Type B pancreatic cell (in vitro differentiated cells): ENCODE measurements around the gene DDX17. TPM values are rescaled to one million over a fixed set of nuclear protein-coding genes. Genes with fewer than 3 reads are reported as not detected.

Source experiments
- DNase-seq: peaks from one replicate; pipeline ENCODE4 v3.0.0; 2021; ENCODE audit warnings: mixed read lengths; ENCODE audit not compliant: unreplicated experiment; ENCODE audit errors: extremely low spot score
- H3K27ac Mint-ChIP-seq: 2 replicates; pipeline ENCODE4 v1.8.0; 2021; ENCODE audit warnings: mild to moderate bottlenecking, mixed read lengths
- H3K27me3 Mint-ChIP-seq: 2 replicates; pipeline ENCODE4 v1.8.0; 2021; ENCODE audit warnings: mixed read lengths
- H3K36me3 Mint-ChIP-seq: 2 replicates; pipeline ENCODE4 v1.8.0; 2021; ENCODE audit warnings: mixed read lengths
- H3K4me1 Mint-ChIP-seq: one replicate; pipeline ENCODE4 v1.8.0; 2021; ENCODE audit warnings: mixed read lengths; ENCODE audit not compliant: unreplicated experiment
- H3K4me3 Mint-ChIP-seq: 2 replicates; pipeline ENCODE4 v1.8.0; 2021; ENCODE audit warnings: mild to moderate bottlenecking, mixed read lengths
- H3K9me3 Mint-ChIP-seq: 2 replicates; pipeline ENCODE4 v1.8.0; 2021; ENCODE audit warnings: mixed read lengths
- total RNA-seq: library from RNA; stranded (reverse); gene quantifications from 2 replicates; pipeline ENCODE4 v1.2.1, GENCODE V29; 2021; ENCODE audit warnings: low replicate concordance
- TF ChIP-seq, protein P1 (sequence below): fragments of 200-600 bp; sonication (generic); conservative IDR thresholded peaks from 2 replicates; pipeline ENCODE4 v1.5.0; 2021; ENCODE audit warnings: antibody characterized with exemption, mild to moderate bottlenecking

The DDX17 gene
- total RNA-seq, 1 donor from 2014 or later, result 531 TPM

DNA sequence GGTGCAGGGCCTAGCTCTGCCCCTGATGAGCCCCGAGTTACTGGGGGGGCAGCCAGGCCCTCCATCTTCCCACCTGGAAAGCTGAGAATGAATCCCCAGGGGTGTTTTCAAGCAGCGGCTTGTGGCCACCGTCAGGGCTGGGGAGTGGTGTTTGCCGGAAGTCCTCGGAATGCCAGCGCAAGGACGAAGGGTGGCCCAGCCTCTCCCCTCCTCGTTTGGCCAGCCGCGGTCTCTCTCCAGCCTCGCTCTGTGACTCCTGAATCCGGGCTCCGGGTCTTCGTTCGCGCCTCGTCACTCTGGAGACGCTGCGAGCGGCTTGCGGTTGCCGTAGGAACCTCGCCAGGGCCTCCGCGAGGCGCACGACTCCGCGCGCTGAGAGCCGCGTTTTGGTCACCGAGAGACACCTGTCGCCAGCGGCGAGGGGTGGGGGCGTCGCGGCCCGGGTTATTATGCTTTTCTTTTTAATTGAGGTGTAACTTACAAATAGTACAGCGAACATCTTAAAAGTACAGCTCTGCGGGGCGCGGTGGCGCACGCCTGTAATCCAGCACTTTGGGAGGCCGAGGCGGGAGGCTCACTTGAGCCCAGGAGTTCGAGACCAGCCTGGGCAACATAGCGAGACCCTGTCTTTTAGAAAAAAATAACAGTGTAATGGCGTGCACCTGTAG lies 44.6 kb downstream of the DDX17 start:
- Mint-ChIP-seq H3K27me3 (peaks cover 50% of the 10 kb centered on the region), H3K27ac (peak overlapping the region; percentile 35), H3K36me3 (no peaks in the 10 kb centered on the region), H3K9me3 (no peaks in the 10 kb centered on the region), H3K4me3 (peak overlapping the region; percentile 67), H3K4me1 (peaks cover 31% of the 10 kb centered on the region)
- peak; percentile 88 for DNase-seq
- TF ChIP-seq, protein P1, sequence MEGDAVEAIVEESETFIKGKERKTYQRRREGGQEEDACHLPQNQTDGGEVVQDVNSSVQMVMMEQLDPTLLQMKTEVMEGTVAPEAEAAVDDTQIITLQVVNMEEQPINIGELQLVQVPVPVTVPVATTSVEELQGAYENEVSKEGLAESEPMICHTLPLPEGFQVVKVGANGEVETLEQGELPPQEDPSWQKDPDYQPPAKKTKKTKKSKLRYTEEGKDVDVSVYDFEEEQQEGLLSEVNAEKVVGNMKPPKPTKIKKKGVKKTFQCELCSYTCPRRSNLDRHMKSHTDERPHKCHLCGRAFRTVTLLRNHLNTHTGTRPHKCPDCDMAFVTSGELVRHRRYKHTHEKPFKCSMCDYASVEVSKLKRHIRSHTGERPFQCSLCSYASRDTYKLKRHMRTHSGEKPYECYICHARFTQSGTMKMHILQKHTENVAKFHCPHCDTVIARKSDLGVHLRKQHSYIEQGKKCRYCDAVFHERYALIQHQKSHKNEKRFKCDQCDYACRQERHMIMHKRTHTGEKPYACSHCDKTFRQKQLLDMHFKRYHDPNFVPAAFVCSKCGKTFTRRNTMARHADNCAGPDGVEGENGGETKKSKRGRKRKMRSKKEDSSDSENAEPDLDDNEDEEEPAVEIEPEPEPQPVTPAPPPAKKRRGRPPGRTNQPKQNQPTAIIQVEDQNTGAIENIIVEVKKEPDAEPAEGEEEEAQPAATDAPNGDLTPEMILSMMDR, result no peak

DNA sequence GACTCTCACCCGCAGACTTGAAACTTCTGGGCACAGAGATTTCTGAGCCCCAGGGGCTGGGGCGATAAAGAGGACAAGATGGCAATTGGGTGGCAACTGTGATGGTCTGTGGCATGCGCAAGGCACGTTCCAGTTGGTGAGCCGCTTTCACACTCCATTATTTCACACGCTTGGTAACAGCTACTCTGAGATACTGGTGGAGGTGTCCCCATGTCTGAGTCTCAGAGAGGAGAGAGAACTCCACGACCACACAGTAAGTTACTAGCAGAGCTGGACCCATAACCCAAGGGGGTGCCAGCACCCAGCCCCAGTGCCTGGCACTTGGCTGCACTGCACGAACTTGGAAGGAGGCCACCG lies 45.1 kb downstream of the DDX17 start:
- Mint-ChIP-seq H3K27ac (peak overlapping the region; percentile 35), H3K36me3 (no peaks in the 10 kb centered on the region), H3K4me3 (peak overlapping the region; percentile 42), H3K4me1 (peaks cover 34% of the 10 kb centered on the region), H3K9me3 (no peaks in the 10 kb centered on the region), H3K27me3 (peaks cover 48% of the 10 kb centered on the region)
- TF ChIP-seq, protein P1, result no peak
- no peak for DNase-seq

DNA sequence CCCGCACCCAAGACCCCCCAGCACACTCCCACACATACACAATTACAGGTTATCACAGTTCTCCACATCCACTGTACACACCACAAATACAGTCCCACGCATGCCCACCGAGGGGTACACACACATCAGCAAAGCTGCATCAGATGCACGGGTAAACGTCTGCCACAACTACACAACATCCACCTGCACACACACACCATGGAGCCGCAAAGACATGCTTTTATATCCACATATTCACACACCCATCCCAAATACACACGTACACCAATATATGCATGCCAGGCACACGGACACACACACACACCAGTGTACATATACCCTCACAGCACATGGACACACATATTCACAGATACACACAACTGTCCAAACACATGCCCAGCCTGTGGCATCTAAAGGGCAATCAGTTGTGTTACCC lies 45.7 kb downstream of the DDX17 start:
- Mint-ChIP-seq H3K9me3 (no peaks in the 10 kb centered on the region), H3K36me3 (no peaks in the 10 kb centered on the region), H3K4me1 (peaks cover 34% of the 10 kb centered on the region), H3K27ac (peak overlapping the region; percentile 35), H3K27me3 (peaks cover 47% of the 10 kb centered on the region), H3K4me3 (peak overlapping the region; percentile 42)
- TF ChIP-seq, protein P1, result no peak
- DNase-seq, result no peak

DNA sequence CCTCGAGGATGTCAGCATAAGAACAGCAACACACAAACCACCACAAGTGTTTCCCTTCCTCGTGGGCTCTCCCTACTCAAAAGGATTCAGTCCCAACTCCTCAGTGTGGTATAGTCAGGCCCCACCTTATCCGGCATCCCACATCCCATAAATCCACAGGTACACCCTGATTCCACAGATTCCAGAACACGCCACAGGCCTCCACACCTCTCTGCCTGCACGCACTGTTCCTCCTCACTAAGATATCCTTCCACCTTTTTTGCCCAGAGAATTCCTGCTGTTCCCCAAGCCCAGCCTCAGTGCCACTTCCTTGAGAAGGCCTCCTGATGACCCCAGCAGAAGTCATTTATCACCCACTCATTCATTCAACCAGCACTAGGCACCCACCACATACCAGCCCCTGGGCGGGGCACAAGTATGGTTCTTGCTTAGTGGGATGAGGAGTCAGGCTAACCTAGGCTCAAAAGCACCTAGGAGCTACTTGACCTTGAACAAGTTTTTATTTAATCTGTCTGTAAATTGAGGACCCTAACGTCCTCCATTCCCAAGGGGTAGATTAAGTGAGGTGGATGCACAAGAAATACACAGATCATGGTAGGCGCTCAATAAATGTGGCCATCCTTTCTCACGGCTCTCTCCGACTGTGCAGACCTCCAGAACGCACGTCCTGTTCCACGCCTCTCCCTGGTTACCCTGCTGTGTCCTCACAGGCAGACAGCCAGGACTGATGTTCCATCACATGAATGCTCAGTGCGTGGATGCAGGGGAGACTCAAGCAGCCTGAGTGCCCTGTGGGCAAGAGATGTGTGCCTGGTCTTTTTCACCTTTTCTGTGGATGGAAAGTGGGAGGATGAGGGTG lies 49.0 kb downstream of the DDX17 start:
- peaks cover 23% of the 10 kb centered on the region for H3K4me1 Mint-ChIP-seq
- TF ChIP-seq, protein P1, result no peak
- H3K9me3 Mint-ChIP-seq, result no peaks in the 10 kb centered on the region
- no peak for DNase-seq
- peaks cover 60% of the 10 kb centered on the region for H3K27me3 Mint-ChIP-seq
- peak overlapping the region; percentile 98 for H3K27ac Mint-ChIP-seq
- no peaks in the 10 kb centered on the region for H3K36me3 Mint-ChIP-seq
- peak overlapping the region; percentile 89 for H3K4me3 Mint-ChIP-seq

DNA sequence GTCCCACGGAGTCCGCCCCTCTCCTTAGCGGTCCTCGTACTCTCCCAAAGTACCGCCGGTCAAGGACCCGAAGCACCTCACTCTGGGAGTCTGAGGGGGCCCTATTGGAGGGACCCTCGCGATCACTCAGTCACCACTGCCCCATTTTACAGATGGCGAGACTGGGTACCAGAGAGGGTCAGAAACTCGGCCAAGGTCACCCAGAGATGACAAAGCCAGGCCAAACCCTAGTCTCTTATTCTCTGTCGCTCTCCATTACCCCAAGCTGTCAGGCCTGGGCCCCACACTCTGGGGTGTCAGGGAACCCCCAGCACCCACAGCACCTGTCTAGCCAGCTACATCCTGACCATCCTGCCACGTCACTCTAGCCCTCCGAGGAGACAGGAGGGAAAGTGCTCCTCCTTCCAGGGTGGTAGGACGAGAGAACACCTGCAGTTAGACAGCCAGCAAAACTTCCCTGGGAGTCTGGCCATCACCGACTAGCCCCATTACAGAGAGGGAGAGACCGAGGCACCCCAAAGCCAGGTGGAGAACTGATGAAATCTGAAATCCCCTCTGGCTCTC lies 49.8 kb downstream of the DDX17 start:
- no peak for DNase-seq
- Mint-ChIP-seq H3K4me3 (peak overlapping the region; percentile 89), H3K9me3 (no peaks in the 10 kb centered on the region), H3K36me3 (no peaks in the 10 kb centered on the region), H3K27me3 (peaks cover 61% of the 10 kb centered on the region), H3K27ac (peak overlapping the region; percentile 98), H3K4me1 (peaks cover 23% of the 10 kb centered on the region)
- TF ChIP-seq, protein P1, result no peak
